K562 (cell line): ENCODE results near the gene TBRG4. TPM values are rescaled to one million over a fixed set of nuclear protein-coding genes. Genes with fewer than 3 reads are reported as not detected.
A peak's percentile ranks its signal among the peaks of the same experiment; 100 is the strongest.

Source experiments
- ARID1B ChIP-seq: fragments of 450-650 bp; IDR thresholded peaks from 2 replicates; pipeline ENCODE4 v1.6.1; 2016; ENCODE audit warnings: antibody characterized with exemption, mild to moderate bottlenecking, inconsistent platforms
- CBFA2T3 ChIP-seq: fragments of 450-650 bp; IDR thresholded peaks from 2 replicates; pipeline ENCODE4 v1.6.1; 2017
- CCAR2 ChIP-seq: fragments of 200-400 bp; formaldehyde crosslinking; IDR thresholded peaks from 2 replicates; pipeline ENCODE4 v1.6.1; 2017; ENCODE audit warnings: mild to moderate bottlenecking, low read depth, low read length
- CHD1 ChIP-seq: fragments of 200-600 bp; sonication (generic); IDR thresholded peaks from one replicate; pipeline ENCODE4 v1.6.1; 2012; ENCODE audit warnings: mild to moderate bottlenecking, moderate library complexity, low read length, inconsistent platforms
- FOXA1 ChIP-seq: fragments of 450-650 bp; IDR thresholded peaks from 2 replicates; pipeline ENCODE4 v1.6.1; 2016; ENCODE audit warnings: mild to moderate bottlenecking, borderline replicate concordance
- FOXJ3 ChIP-seq: sonication (generic); formaldehyde crosslinking; IDR thresholded peaks from 2 replicates; pipeline ENCODE4 v1.4.0; 2020; ENCODE audit warnings: mild to moderate bottlenecking, missing genetic modification reagents
- FOXK1 ChIP-seq: sonication (generic); formaldehyde crosslinking; IDR thresholded peaks from 2 replicates; pipeline ENCODE4 v1.8.0; 2022; ENCODE audit warnings: missing genetic modification reagents, mild to moderate bottlenecking, borderline replicate concordance
- IFI16 ChIP-seq: fragments of 250-450 bp; sonication (Bioruptor Pico); IDR thresholded peaks from 2 replicates; pipeline ENCODE4 v2.1.2; 2022; ENCODE audit warnings: mild to moderate bottlenecking, inconsistent platforms
- MEIS2 ChIP-seq: fragments of 450-650 bp; IDR thresholded peaks from 2 replicates; pipeline ENCODE4 v1.6.1; 2014; ENCODE audit warnings: mild to moderate bottlenecking; ENCODE audit not compliant: partially characterized antibody
- PTRF ChIP-seq: fragments of 450-650 bp; IDR thresholded peaks from 2 replicates; pipeline ENCODE4 v1.6.1; 2016; ENCODE audit warnings: mild to moderate bottlenecking, missing genetic modification characterization, missing compliant biosample characterization
- SMAD1 ChIP-seq: fragments of 150-350 bp; IDR thresholded peaks from 2 replicates; pipeline ENCODE4 v1.6.1; 2014; ENCODE audit warnings: low read length, low read depth; ENCODE audit not compliant: partially characterized antibody
- SREBF1 ChIP-seq: fragments of 150-350 bp; IDR thresholded peaks from 2 replicates; pipeline ENCODE4 v1.6.1; 2014; ENCODE audit warnings: antibody characterized with exemption, low read depth, low read length, borderline replicate concordance
- ZBTB1 ChIP-seq: sonication (generic); formaldehyde crosslinking; IDR thresholded peaks from 2 replicates; pipeline ENCODE4 v1.8.1; 2023; ENCODE audit warnings: missing genetic modification reagents, low read depth, mild to moderate bottlenecking, borderline replicate concordance
- ZNF140 ChIP-seq: fragments of 250-450 bp; sonication (Bioruptor Pico); IDR thresholded peaks from 2 replicates; pipeline ENCODE4 v1.8.0; 2021; ENCODE audit warnings: moderate library complexity, mild to moderate bottlenecking, inconsistent platforms
- ZNF23 ChIP-seq: fragments of 250-450 bp; sonication (Bioruptor Pico); IDR thresholded peaks from 2 replicates; pipeline ENCODE4 v1.4.0; 2020; ENCODE audit warnings: mild to moderate bottlenecking
- ZNF668 ChIP-seq: fragments of 250-450 bp; sonication (Bioruptor Pico); IDR thresholded peaks from 2 replicates; pipeline ENCODE4 v1.8.0; 2022; ENCODE audit warnings: mild to moderate bottlenecking, inconsistent platforms
- polyA plus RNA-seq, 8 experiments: library from polyadenylated mRNA; depleted of rRNA in 4 of 8; stranded (reverse) in 5 of 8; unstranded in 3 of 8; fragments of >200 nt; fragmentation: Nextera tagmentation in 2 of 8; fragmentation: Illumina TruSeq in 1 of 8; extraction: Ambion mirVana in 2 of 8; extraction: Trizol in 1 of 8; gene quantifications; 2 replicates each; pipeline versions ENCODE4 v1.2.1 to v1.2.3, GENCODE V29; 2011 to 2014; ENCODE audit warnings: inconsistent platforms in 1 of 8, missing spikeins in 1 of 8
- total RNA-seq, 7 experiments: library from RNA; depleted of rRNA in 6 of 7; stranded (reverse); fragments of >200 nt in 6 of 7; fragmentation: Illumina TruSeq in 2 of 7; extraction: Trizol in 2 of 7; gene quantifications; 2 replicates each; pipeline versions ENCODE4 v1.2.1 to v1.2.3, GENCODE V29; 2011 to 2021; ENCODE audit warnings: low replicate concordance in 1 of 7
- TF ChIP-seq, protein P1 (sequence below): sonication (generic); formaldehyde crosslinking; IDR thresholded peaks from 2 replicates; pipeline ENCODE4 v1.8.0; 2022; ENCODE audit warnings: mild to moderate bottlenecking, missing genetic modification reagents
- TF ChIP-seq, protein P2 (sequence below): IDR thresholded peaks from 2 replicates; pipeline ENCODE4 v1.6.1; 2011; ENCODE audit not compliant: insufficient read length; ENCODE audit errors: extremely low read depth
- TF ChIP-seq, protein P3 (sequence below): fragments of 450-650 bp; formaldehyde crosslinking; conservative IDR thresholded peaks from 2 replicates; pipeline ENCODE4 v1.4.0; 2022; ENCODE audit warnings: mild to moderate bottlenecking, missing genetic modification characterization
- TF ChIP-seq, protein P4 (sequence below), 2 experiments: fragments of 450-650 bp in 1 of 2; sonication (generic) in 1 of 2; formaldehyde crosslinking; conservative IDR thresholded peaks; 2 replicates each; pipeline versions ENCODE4 v1.4.0 to v1.8.1; 2020 to 2022; ENCODE audit warnings: mild to moderate bottlenecking in 1 of 2, missing genetic modification reagents in 1 of 2
- TF ChIP-seq, protein P5 (sequence below): fragments of 250-450 bp; sonication (Bioruptor Pico); IDR thresholded peaks from 2 replicates; pipeline ENCODE4 v1.5.0; 2021; ENCODE audit warnings: mild to moderate bottlenecking, borderline replicate concordance

Gene TBRG4
- total and polyA plus RNA-seq, 9 of the 15 experiments (the other 6 are each of a cell fraction or from before 2014, with no cell fraction given): 11.2 to 322 (median 216) TPM

DNA sequence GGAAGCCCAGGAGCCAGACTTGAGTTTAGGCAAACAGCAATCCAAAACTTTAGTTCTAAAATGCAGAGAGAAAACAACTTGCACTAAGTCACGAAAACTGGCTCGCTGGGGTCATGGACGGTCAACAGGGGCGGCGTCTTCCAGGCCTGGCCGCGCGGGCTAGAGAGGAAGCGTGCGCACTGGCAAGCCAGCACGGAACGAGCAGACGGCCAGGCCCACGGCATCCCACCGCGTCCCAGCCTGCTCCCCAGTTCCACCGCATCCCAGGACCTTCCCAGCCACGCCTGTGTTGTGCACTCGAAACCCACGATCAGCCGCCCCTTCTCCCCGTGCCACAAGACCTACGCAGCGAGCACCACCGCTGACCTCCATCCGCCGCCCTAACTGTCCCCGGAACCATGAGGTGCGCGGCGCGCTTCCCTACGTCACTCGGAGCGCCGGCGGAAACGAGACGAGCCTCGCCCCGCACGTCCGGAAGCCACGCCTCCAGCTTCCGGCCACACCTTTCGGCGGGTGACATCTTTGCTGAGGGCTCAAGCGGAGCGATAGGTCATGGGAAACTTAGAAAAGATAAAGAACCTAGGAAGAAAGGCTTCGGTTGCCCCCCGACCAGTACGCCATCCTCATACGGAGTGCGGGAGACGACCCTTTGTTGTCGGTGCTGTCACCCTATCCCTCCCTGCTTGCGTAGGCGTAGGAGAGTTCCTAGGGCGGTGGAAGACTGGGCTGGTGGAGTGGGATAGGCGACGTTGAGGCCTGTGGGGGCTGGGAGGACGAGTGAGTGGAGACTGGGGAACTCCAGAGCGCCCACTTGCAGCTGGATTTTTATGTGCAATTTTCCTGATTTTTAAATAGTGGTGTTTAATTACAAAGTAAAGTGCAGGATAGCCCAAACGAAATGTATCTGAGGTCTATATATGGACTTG, at the start of gene TBRG4 (continued):
- TF ChIP-seq FOXJ3: no peak
- no peak for TF ChIP-seq IFI16 (CRISPR knock-in tag)
- TF ChIP-seq FOXK1: no peak; the same call in 1 of the 2 replicates
- no peak for TF ChIP-seq PTRF (tag)
- TF ChIP-seq, protein P1, sequence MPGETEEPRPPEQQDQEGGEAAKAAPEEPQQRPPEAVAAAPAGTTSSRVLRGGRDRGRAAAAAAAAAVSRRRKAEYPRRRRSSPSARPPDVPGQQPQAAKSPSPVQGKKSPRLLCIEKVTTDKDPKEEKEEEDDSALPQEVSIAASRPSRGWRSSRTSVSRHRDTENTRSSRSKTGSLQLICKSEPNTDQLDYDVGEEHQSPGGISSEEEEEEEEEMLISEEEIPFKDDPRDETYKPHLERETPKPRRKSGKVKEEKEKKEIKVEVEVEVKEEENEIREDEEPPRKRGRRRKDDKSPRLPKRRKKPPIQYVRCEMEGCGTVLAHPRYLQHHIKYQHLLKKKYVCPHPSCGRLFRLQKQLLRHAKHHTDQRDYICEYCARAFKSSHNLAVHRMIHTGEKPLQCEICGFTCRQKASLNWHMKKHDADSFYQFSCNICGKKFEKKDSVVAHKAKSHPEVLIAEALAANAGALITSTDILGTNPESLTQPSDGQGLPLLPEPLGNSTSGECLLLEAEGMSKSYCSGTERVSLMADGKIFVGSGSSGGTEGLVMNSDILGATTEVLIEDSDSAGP: no peak
- peak; percentile 56; the same call in 1 of the 2 replicates for TF ChIP-seq ZBTB1
- TF ChIP-seq MEIS2: peak; percentile 58
- TF ChIP-seq SMAD1: peak; percentile 81
- no peak for TF ChIP-seq CCAR2
- TF ChIP-seq, protein P2, sequence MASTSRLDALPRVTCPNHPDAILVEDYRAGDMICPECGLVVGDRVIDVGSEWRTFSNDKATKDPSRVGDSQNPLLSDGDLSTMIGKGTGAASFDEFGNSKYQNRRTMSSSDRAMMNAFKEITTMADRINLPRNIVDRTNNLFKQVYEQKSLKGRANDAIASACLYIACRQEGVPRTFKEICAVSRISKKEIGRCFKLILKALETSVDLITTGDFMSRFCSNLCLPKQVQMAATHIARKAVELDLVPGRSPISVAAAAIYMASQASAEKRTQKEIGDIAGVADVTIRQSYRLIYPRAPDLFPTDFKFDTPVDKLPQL: no peak
- TF ChIP-seq, protein P3, sequence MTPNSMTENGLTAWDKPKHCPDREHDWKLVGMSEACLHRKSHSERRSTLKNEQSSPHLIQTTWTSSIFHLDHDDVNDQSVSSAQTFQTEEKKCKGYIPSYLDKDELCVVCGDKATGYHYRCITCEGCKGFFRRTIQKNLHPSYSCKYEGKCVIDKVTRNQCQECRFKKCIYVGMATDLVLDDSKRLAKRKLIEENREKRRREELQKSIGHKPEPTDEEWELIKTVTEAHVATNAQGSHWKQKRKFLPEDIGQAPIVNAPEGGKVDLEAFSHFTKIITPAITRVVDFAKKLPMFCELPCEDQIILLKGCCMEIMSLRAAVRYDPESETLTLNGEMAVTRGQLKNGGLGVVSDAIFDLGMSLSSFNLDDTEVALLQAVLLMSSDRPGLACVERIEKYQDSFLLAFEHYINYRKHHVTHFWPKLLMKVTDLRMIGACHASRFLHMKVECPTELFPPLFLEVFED: peak; percentile 35; the same call in 1 of the 2 replicates
- TF ChIP-seq ZNF668 (CRISPR knock-in tag): 0 out of 2 replicates have a peak, but pooled peaks have one; percentile 8
- TF ChIP-seq CBFA2T3: peak; percentile 31
- TF ChIP-seq CHD1: no peak
- peak; percentile 72 for TF ChIP-seq ARID1B
- no peak for TF ChIP-seq ZNF23 (CRISPR knock-in tag)
- TF ChIP-seq, protein P4, sequence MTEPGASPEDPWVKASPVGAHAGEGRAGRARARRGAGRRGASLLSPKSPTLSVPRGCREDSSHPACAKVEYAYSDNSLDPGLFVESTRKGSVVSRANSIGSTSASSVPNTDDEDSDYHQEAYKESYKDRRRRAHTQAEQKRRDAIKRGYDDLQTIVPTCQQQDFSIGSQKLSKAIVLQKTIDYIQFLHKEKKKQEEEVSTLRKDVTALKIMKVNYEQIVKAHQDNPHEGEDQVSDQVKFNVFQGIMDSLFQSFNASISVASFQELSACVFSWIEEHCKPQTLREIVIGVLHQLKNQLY (CRISPR knock-in tag; conservative IDR thresholded peaks at IDR 0.05): no peak
- TF ChIP-seq, protein P5, sequence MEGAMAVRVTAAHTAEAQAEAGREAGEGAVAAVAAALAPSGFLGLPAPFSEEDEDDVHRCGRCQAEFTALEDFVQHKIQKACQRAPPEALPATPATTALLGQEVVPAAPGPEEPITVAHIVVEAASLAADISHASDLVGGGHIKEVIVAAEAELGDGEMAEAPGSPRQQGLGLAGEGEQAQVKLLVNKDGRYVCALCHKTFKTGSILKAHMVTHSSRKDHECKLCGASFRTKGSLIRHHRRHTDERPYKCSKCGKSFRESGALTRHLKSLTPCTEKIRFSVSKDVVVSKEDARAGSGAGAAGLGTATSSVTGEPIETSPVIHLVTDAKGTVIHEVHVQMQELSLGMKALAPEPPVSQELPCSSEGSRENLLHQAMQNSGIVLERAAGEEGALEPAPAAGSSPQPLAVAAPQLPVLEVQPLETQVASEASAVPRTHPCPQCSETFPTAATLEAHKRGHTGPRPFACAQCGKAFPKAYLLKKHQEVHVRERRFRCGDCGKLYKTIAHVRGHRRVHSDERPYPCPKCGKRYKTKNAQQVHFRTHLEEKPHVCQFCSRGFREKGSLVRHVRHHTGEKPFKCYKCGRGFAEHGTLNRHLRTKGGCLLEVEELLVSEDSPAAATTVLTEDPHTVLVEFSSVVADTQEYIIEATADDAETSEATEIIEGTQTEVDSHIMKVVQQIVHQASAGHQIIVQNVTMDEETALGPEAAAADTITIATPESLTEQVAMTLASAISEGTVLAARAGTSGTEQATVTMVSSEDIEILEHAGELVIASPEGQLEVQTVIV (CRISPR knock-in tag): no peak
- TF ChIP-seq ZNF140 (CRISPR knock-in tag): no peak
- TF ChIP-seq FOXA1: no peak
- 0 out of 2 replicates have a peak, but pooled peaks have one; percentile 29 for TF ChIP-seq SREBF1
